Mesenchymal stem cell (in vitro differentiated cells and primary cell): Measurements from ENCODE around the gene IFT20.
"Not testable (repeated sequence)": the region's sequence is repeated elsewhere in the genome, so short reads cannot be mapped to it uniquely, and the experiment has no call there.

Source experiments
- DNase-seq: peaks from one replicate; pipeline ENCODE4 v3.0.0-alpha.2; 2013
- H2AFZ ChIP-seq: one replicate; pipeline ENCODE4 v1.6.1; 2013; ENCODE audit warnings: low read depth, mild to moderate bottlenecking, control low read depth, inconsistent platforms, low read length, moderate library complexity
- H2AK5ac ChIP-seq: 2 replicates; pipeline ENCODE4 v1.6.1; 2013; ENCODE audit warnings: low read length, moderate library complexity, mild to moderate bottlenecking, inconsistent platforms; ENCODE audit not compliant: severe bottlenecking
- H2BK120ac ChIP-seq: one replicate; pipeline ENCODE4 v1.6.1; 2013; ENCODE audit warnings: low read depth, mild to moderate bottlenecking, inconsistent platforms, low read length, moderate library complexity
- H2BK12ac ChIP-seq, 2 experiments: one replicate each; pipeline ENCODE4 v1.6.1; 2013; ENCODE audit warnings: inconsistent platforms in 2 of 2, low read length in 2 of 2, mild to moderate bottlenecking in 2 of 2, moderate library complexity in 2 of 2, control low read depth in 1 of 2
- H2BK15ac ChIP-seq: one replicate; pipeline ENCODE4 v1.6.1; 2013; ENCODE audit warnings: mild to moderate bottlenecking, low read depth, inconsistent platforms; ENCODE audit not compliant: poor library complexity, severe bottlenecking
- H2BK5ac ChIP-seq: 2 replicates; pipeline ENCODE4 v1.6.1; 2013; ENCODE audit warnings: low read depth, mild to moderate bottlenecking, low read length, control low read depth, inconsistent platforms; ENCODE audit not compliant: poor library complexity, severe bottlenecking
- H3K14ac ChIP-seq, 2 experiments: one replicate each; pipeline ENCODE4 v1.6.1; 2013; ENCODE audit warnings: inconsistent platforms in 2 of 2, low read length in 2 of 2, control low read depth in 1 of 2, mild to moderate bottlenecking in 1 of 2, moderate library complexity in 1 of 2
- H3K18ac ChIP-seq, 2 experiments: one replicate each; pipeline ENCODE4 v1.6.1; 2013; ENCODE audit warnings: inconsistent platforms in 2 of 2, low read length in 2 of 2, control low read depth in 1 of 2, low read depth in 1 of 2, mild to moderate bottlenecking in 1 of 2
- H3K23ac ChIP-seq, 2 experiments: one replicate each; pipeline ENCODE4 v1.6.1; 2013; ENCODE audit warnings: inconsistent platforms in 2 of 2, low read length in 2 of 2, mild to moderate bottlenecking in 2 of 2, moderate library complexity in 2 of 2, control low read depth in 1 of 2
- H3K27ac ChIP-seq: 2 replicates; pipeline ENCODE4 v1.5.1; 2013; ENCODE audit warnings: mild to moderate bottlenecking, moderate library complexity, low read length, control low read depth, inconsistent platforms; ENCODE audit not compliant: poor library complexity, severe bottlenecking
- H3K27me3 ChIP-seq, 2 experiments: 2 replicates each; pipeline versions ENCODE4 v1.6.1 to v1.7.0; 2013; ENCODE audit warnings: low read length in 2 of 2, mild to moderate bottlenecking in 2 of 2, moderate library complexity in 2 of 2, control low read depth in 1 of 2, inconsistent platforms in 1 of 2; ENCODE audit not compliant: control insufficient read depth in 1 of 2, insufficient read depth in 1 of 2
- H3K36me3 ChIP-seq, 2 experiments: 2 replicates each; pipeline versions ENCODE4 v1.6.1 to v1.7.0; 2013; ENCODE audit warnings: low read length in 2 of 2, control low read depth in 1 of 2, inconsistent platforms in 1 of 2, low read depth in 1 of 2, mild to moderate bottlenecking in 1 of 2; ENCODE audit not compliant: insufficient read depth in 2 of 2, control insufficient read depth in 1 of 2
- H3K4ac ChIP-seq, 2 experiments: one replicate each; pipeline ENCODE4 v1.6.1; 2013; ENCODE audit warnings: inconsistent platforms in 2 of 2, low read length in 2 of 2, mild to moderate bottlenecking in 2 of 2, moderate library complexity in 2 of 2, control low read depth in 1 of 2, low read depth in 1 of 2
- H3K4me1 ChIP-seq: 2 replicates; pipeline ENCODE4 v1.6.1; 2013; ENCODE audit warnings: low read depth, low read length, control low read depth; ENCODE audit not compliant: control insufficient read depth, insufficient read depth
- H3K4me2 ChIP-seq: 2 replicates; pipeline ENCODE4 v1.6.1; 2013; ENCODE audit warnings: low read length, mild to moderate bottlenecking, inconsistent platforms; ENCODE audit not compliant: poor library complexity, severe bottlenecking
- H3K4me3 ChIP-seq, 2 experiments: 2 replicates each; pipeline versions ENCODE4 v1.5.1 to v1.7.0; 2013; ENCODE audit warnings: low read length in 2 of 2, mild to moderate bottlenecking in 2 of 2, control low read depth in 1 of 2, low read depth in 1 of 2; ENCODE audit not compliant: insufficient read depth in 1 of 2
- H3K79me1 ChIP-seq: replicated peaks from 2 replicates; pipeline ENCODE4 v1.6.1; 2013; ENCODE audit warnings: mild to moderate bottlenecking, control low read depth, low read length, inconsistent platforms; ENCODE audit not compliant: poor library complexity, severe bottlenecking
- H3K9ac ChIP-seq: 2 replicates; pipeline ENCODE4 v1.7.0; 2013; ENCODE audit warnings: mild to moderate bottlenecking, low read length, moderate library complexity
- H3K9me3 ChIP-seq: 2 replicates; pipeline ENCODE4 v1.7.0; 2013; ENCODE audit warnings: mild to moderate bottlenecking, low read length; ENCODE audit not compliant: control insufficient read depth
- H4K8ac ChIP-seq: one replicate; pipeline ENCODE4 v1.6.1; 2013; ENCODE audit warnings: inconsistent platforms, mild to moderate bottlenecking, low read length, moderate library complexity
- H4K91ac ChIP-seq: one replicate; pipeline ENCODE4 v1.6.1; 2013; ENCODE audit warnings: mild to moderate bottlenecking, low read length, inconsistent platforms
- WGBS: methylation state at CpG from one replicate; pipeline ENCODE4 v1.1.7; 2013; ENCODE audit warnings: mixed read lengths; 5-methylcytosine and 5-hydroxymethylcytosine counted together

IFT20 gene

DNA sequence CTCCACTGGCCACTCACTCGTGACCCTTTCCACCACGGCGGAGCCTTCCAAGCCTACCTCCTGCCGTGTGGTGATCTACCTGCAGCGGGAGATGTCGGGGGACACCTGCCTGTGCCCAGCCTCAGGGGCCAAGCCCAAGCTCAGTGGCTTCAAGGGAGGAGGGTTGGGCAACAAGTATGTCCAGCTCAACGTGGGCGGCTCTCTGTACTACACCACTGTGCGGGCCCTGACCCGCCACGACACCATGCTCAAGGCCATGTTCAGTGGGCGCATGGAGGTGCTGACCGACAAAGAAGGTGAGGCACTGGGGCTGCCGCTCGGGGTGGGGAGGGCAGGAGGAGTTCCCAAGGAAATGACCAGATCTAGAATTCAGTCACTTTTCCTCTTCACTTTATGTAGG lies 4.2 kb upstream of the IFT20 start:
- H3K27me3 ChIP-seq: no peaks in the 10 kb centered on the region
- H4K8ac ChIP-seq: peak overlapping the region; percentile 40

DNA sequence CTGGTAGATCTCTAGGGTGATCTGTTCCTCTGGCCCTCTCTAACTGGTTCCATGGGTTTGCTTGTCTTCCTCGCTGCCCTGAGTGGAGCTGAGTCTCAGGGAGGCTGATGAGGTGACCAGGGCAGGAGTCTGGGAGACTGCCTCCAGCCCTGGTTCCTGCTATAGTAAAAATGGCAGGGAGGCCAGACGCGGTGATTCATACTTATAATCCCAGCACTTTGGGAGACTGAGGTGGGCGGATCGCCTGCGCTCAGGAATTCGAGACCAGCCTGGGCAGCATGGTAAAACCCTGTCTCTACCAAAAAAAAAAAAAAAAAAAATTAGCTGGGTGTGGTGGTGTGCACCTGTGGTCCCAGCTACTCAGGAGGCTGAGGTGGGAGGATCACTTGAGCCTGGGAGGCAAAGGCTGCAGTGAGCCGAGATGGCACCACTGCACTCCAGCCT lies 3.5 kb upstream of the IFT20 start:
- not testable (repeated sequence) for H3K27me3 ChIP-seq, H3K23ac ChIP-seq, H3K4me3 ChIP-seq, H2BK120ac ChIP-seq, H3K14ac ChIP-seq, DNase-seq, H3K9me3 ChIP-seq, H3K4me2 ChIP-seq, H2AFZ ChIP-seq, H2BK5ac ChIP-seq
- H4K8ac ChIP-seq: peak overlapping the region; percentile 84
- peaks cover 46% of the 10 kb centered on the region for H3K79me1 ChIP-seq
- peak overlapping the region; percentile 19 to 30 for H2BK12ac ChIP-seq
- H3K9ac ChIP-seq: peak overlapping the region; percentile 33
- peak overlapping the region in 1 of 2 experiments; percentile 37 for H3K18ac ChIP-seq
- peak overlapping the region; percentile 15 to 68 for H3K4ac ChIP-seq
- H3K36me3 ChIP-seq: peaks cover 47 to 50% of the 10 kb centered on the region in 2 experiments
- 95% methylated on average over 4 of the region's 8 CpGs for WGBS
- peak overlapping the region; percentile 34 for H2BK15ac ChIP-seq
- H4K91ac ChIP-seq: peak overlapping the region; percentile 58
- H3K4me1 ChIP-seq: peaks cover 21% of the 10 kb centered on the region
- peak overlapping the region; percentile 21 for H3K27ac ChIP-seq
- H2AK5ac ChIP-seq: peak overlapping the region; percentile 41

More for the DNA sequence above, 4.2 kb upstream of the IFT20 start:
- H3K4me2 ChIP-seq: no peak overlapping the region
- H3K27ac ChIP-seq: no peak overlapping the region
- H2BK5ac ChIP-seq: no peak overlapping the region
- no peaks in the 10 kb centered on the region for H3K9me3 ChIP-seq
- peaks cover 43% of the 10 kb centered on the region for H3K79me1 ChIP-seq
- H2AK5ac ChIP-seq: no peak overlapping the region
- H3K23ac ChIP-seq: no peak overlapping the region
- H3K4me3 ChIP-seq: no peak overlapping the region
- H3K4ac ChIP-seq: no peak overlapping the region
- H3K14ac ChIP-seq: no peak overlapping the region
- H3K9ac ChIP-seq: no peak overlapping the region
- H3K36me3 ChIP-seq: peaks cover 54 to 56% of the 10 kb centered on the region in 2 experiments
- no peak overlapping the region for H2BK120ac ChIP-seq
- no peak overlapping the region for H2BK12ac ChIP-seq
- H3K18ac ChIP-seq: no peak overlapping the region
- no peak overlapping the region for H2BK15ac ChIP-seq
- no peak overlapping the region for H4K91ac ChIP-seq
- no peak overlapping the region for H2AFZ ChIP-seq
- peaks cover 15% of the 10 kb centered on the region for H3K4me1 ChIP-seq
- 96% methylated on average over 15 of the region's 15 CpGs for WGBS
- no peak for DNase-seq

DNA sequence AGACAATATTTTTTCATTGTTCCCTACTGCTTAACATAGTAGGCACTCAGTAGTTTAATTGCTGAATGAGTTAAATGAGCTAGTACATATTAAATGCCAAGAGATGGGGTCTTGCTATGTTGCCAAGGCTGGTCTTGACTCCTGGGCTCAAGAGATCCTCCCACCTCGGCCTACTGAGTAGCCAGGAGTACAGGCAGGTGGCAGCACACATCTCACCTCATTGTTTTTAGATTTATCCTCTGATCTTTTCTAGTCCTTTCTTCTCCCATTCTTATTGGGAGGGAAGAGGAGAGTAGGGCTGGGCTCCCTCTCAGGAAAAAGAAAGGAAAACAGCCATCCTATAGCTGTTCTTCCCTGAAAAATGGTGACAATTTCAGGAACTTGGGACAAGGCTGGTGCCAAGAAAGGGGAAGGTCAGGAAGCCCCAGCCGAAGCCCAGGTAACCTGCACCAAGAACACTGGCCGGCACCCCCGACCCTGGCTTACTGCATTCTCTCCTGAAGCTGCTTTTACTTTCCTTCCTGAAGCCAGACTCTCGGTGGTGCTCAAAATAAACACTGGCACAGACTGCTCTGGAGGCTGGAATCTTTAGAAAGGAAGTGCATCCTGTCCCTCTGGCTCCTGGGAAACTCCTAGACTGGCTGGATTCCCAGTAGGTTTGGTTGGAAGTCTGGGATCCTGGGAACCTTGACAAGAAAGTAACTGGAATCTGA lies 2.9 kb upstream of the IFT20 start:
- Histone ChIP-seq H3K27me3 (no peaks in the 10 kb centered on the region), H2BK120ac (peak overlapping the region; percentile 15), H2BK12ac (peak overlapping the region in 1 of 2 experiments; percentile 15), H3K4me1 (peaks cover 24% of the 10 kb centered on the region), H3K14ac (no peak overlapping the region), H3K4me2 (no peak overlapping the region), H3K27ac (peak overlapping the region; percentile 41), H3K9me3 (no peaks in the 10 kb centered on the region), H2BK15ac (no peak overlapping the region), H3K23ac (no peak overlapping the region), H3K18ac (peak overlapping the region in 1 of 2 experiments; percentile 37), H3K4me3 (no peak overlapping the region), H3K79me1 (peaks cover 46% of the 10 kb centered on the region), H2BK5ac (no peak overlapping the region), H2AK5ac (peak overlapping the region; percentile 41), H4K8ac (peak overlapping the region; percentile 84), H2AFZ (no peak overlapping the region), H3K4ac (peak overlapping the region in 1 of 2 experiments; percentile 68), H3K9ac (peak overlapping the region; percentile 33), H3K36me3 (peaks cover 41 to 44% of the 10 kb centered on the region in 2 experiments), H4K91ac (peak overlapping the region; percentile 47)
- WGBS: 36% methylated on average over 5 of the region's 5 CpGs
- DNase-seq: peak; percentile 95
